CD4-positive, CD25-positive, alpha-beta regulatory T cell (primary cell): Measurements from ENCODE around the gene MYO5B. TPM values are rescaled to one million over a fixed set of nuclear protein-coding genes. Genes with fewer than 3 reads are reported as not detected.
"Not testable (repeated sequence)": the region's sequence is repeated elsewhere in the genome, so short reads cannot be mapped to it uniquely, and the experiment has no call there.

Experiments
- ATAC-seq, 2 donors: fragments of 150-1000 bp; cut with Tn5 transposase; one replicate each; pipeline ENCODE4 v1.10.0; 2021; ENCODE audit warnings: low read depth in 2 of 2, moderate number of reproducible peaks in 2 of 2, moderate library complexity in 1 of 2
- DNase-seq, 3 donors: peaks; one replicate each; pipeline versions ENCODE4 v3.0.0 to v3.0.0-alpha.2; 2012 to 2022; ENCODE audit warnings: mixed read lengths in 1 of 3
- H3K27ac ChIP-seq: one replicate; pipeline ENCODE4 v1.7.0; 2013; ENCODE audit warnings: mild to moderate bottlenecking, low read length; ENCODE audit not compliant: insufficient read depth, poor library complexity, severe bottlenecking
- H3K27me3 ChIP-seq: one replicate; pipeline ENCODE4 v1.7.0; 2013; ENCODE audit warnings: low read length; ENCODE audit not compliant: control insufficient read depth, insufficient read depth
- H3K36me3 ChIP-seq: one replicate; pipeline ENCODE4 v1.7.0; 2013; ENCODE audit warnings: mild to moderate bottlenecking, low read length, moderate library complexity; ENCODE audit not compliant: control insufficient read depth, insufficient read depth
- H3K4me1 ChIP-seq: 2 replicates; pipeline ENCODE4 v1.7.0; 2013; ENCODE audit warnings: mild to moderate bottlenecking, low read length; ENCODE audit not compliant: insufficient read depth, control insufficient read depth, poor library complexity, severe bottlenecking
- H3K4me3 ChIP-seq: one replicate; pipeline ENCODE4 v1.7.0; 2013; ENCODE audit warnings: low read depth, mild to moderate bottlenecking, low read length, moderate library complexity
- H3K9me3 ChIP-seq, 2 experiments: 1 replicate in 1 of 2; 2 replicates in 1 of 2; pipeline ENCODE4 v1.7.0; 2013; ENCODE audit warnings: low read length in 2 of 2, mild to moderate bottlenecking in 1 of 2, moderate library complexity in 1 of 2; ENCODE audit not compliant: control insufficient read depth in 2 of 2
- H3K27ac Mint-ChIP-seq, 3 donors: one replicate each; pipeline ENCODE4 v1.8.0; 2020 to 2022; ENCODE audit warnings: mild to moderate bottlenecking in 3 of 3, mixed read lengths in 3 of 3, moderate library complexity in 2 of 3
- H3K27me3 Mint-ChIP-seq: one replicate; pipeline ENCODE4 v1.8.0; 2022; ENCODE audit warnings: mild to moderate bottlenecking, mixed read lengths
- H3K36me3 Mint-ChIP-seq: one replicate; pipeline ENCODE4 v1.8.0; 2020; ENCODE audit warnings: mixed read lengths
- H3K4me1 Mint-ChIP-seq, 4 donors: one replicate each; pipeline ENCODE4 v1.8.0; 2020 to 2022; ENCODE audit warnings: mixed read lengths in 4 of 4, mild to moderate bottlenecking in 1 of 4
- H3K4me3 Mint-ChIP-seq, 4 donors: one replicate each; pipeline ENCODE4 v1.8.0; 2020 to 2022; ENCODE audit warnings: mild to moderate bottlenecking in 4 of 4, mixed read lengths in 4 of 4, moderate library complexity in 3 of 4
- H3K9me3 Mint-ChIP-seq, 7 donors: one replicate each; pipeline ENCODE4 v1.8.0; 2020 to 2022; ENCODE audit warnings: mixed read lengths in 7 of 7, mild to moderate bottlenecking in 3 of 7, moderate library complexity in 2 of 7
- polyA plus RNA-seq, 4 donors: library from polyadenylated mRNA; unstranded; fragments of 300-500 nt; fragmentation: Illumina TruSeq; gene quantifications; one replicate each; pipeline ENCODE4 v1.2.3, GENCODE V29; 2021
- total RNA-seq: library from RNA; stranded (reverse); gene quantifications from one replicate; pipeline ENCODE4 v1.2.3, GENCODE V29; 2022

The MYO5B gene
- total and polyA plus RNA-seq, 5 donors from 2014 or later: 0.02 to 0.03 TPM; not detected in 3

- Histone ChIP-seq H3K4me1 (no peaks in the 10 kb centered on the region), H3K27ac (no peak overlapping the region), H3K4me3 (no peak overlapping the region), H3K27me3 (peaks cover 2% of the 10 kb centered on the region), H3K9me3 (no peaks in the 10 kb centered on the region), H3K36me3 (no peaks in the 10 kb centered on the region)
- Mint-ChIP-seq H3K4me1 (no peaks in the 10 kb centered on the region), H3K4me3 (no peak overlapping the region), H3K36me3 (no peaks in the 10 kb centered on the region), H3K9me3 (peaks cover 0 to 2% (median 0%) of the 10 kb centered on the region in 7 donors), H3K27ac (no peak overlapping the region), H3K27me3 (peaks cover 4% of the 10 kb centered on the region)
- DNase-seq: no peak
- ATAC-seq: no peak
These were observed 98.0 kb downstream of the MYO5B start for GRCh38 chr18:50096766-50097435.

- not testable (repeated sequence) for H3K4me3 ChIP-seq, H3K27me3 ChIP-seq, H3K36me3 Mint-ChIP-seq, ATAC-seq, H3K9me3 ChIP-seq, H3K27me3 Mint-ChIP-seq, H3K9me3 Mint-ChIP-seq, H3K4me1 ChIP-seq, H3K36me3 ChIP-seq, H3K4me1 Mint-ChIP-seq, H3K27ac ChIP-seq, H3K4me3 Mint-ChIP-seq, H3K27ac Mint-ChIP-seq, DNase-seq
These were observed 100.2 kb downstream of the MYO5B start for GRCh38 chr18:50094786-50095185.

GRCh38 chr18:50094221-50094773 lies 100.7 kb downstream of the MYO5B start:
- Mint-ChIP-seq H3K36me3 (no peaks in the 10 kb centered on the region), H3K27me3 (peaks cover 4% of the 10 kb centered on the region), H3K9me3 (peaks cover 0 to 2% (median 0%) of the 10 kb centered on the region in 7 donors), H3K27ac (no peak overlapping the region), H3K4me1 (no peaks in the 10 kb centered on the region), H3K4me3 (no peak overlapping the region)
- H3K4me3 ChIP-seq: no peak overlapping the region
- peaks cover 2% of the 10 kb centered on the region for H3K27me3 ChIP-seq
- no peaks in the 10 kb centered on the region for H3K9me3 ChIP-seq
- no peak overlapping the region for H3K27ac ChIP-seq
- no peak for ATAC-seq
- H3K4me1 ChIP-seq: no peaks in the 10 kb centered on the region
- no peaks in the 10 kb centered on the region for H3K36me3 ChIP-seq
- no peak for DNase-seq

- Histone ChIP-seq H3K4me3 (no peak overlapping the region), H3K9me3 (no peaks in the 10 kb centered on the region), H3K4me1 (no peaks in the 10 kb centered on the region), H3K36me3 (no peaks in the 10 kb centered on the region), H3K27me3 (peaks cover 2% of the 10 kb centered on the region), H3K27ac (no peak overlapping the region)
- no peak overlapping the region for H3K27ac Mint-ChIP-seq
- peaks cover 4% of the 10 kb centered on the region for H3K27me3 Mint-ChIP-seq
- H3K9me3 Mint-ChIP-seq: peaks cover 0 to 2% (median 0%) of the 10 kb centered on the region in 7 donors
- no peaks in the 10 kb centered on the region for H3K36me3 Mint-ChIP-seq
- H3K4me3 Mint-ChIP-seq: no peak overlapping the region
- ATAC-seq (no peak), DNase-seq (no peak)
- H3K4me1 Mint-ChIP-seq: no peaks in the 10 kb centered on the region
These were observed 101.4 kb downstream of the MYO5B start for GRCh38 chr18:50093366-50094064.

- Histone ChIP-seq H3K4me3 (no peak overlapping the region), H3K9me3 (no peaks in the 10 kb centered on the region), H3K36me3 (no peaks in the 10 kb centered on the region), H3K4me1 (no peaks in the 10 kb centered on the region), H3K27me3 (peaks cover 2% of the 10 kb centered on the region), H3K27ac (no peak overlapping the region)
- ATAC-seq (no peak), DNase-seq (no peak)
- H3K27me3 Mint-ChIP-seq: peaks cover 4% of the 10 kb centered on the region
- H3K9me3 Mint-ChIP-seq: peaks cover 0 to 2% (median 0%) of the 10 kb centered on the region in 7 donors
- no peaks in the 10 kb centered on the region for H3K36me3 Mint-ChIP-seq
- H3K4me3 Mint-ChIP-seq: no peak overlapping the region
- H3K27ac Mint-ChIP-seq: no peak overlapping the region
- H3K4me1 Mint-ChIP-seq: no peaks in the 10 kb centered on the region
These were observed 102.6 kb downstream of the MYO5B start for GRCh38 chr18:50092245-50092805.

- no peaks in the 10 kb centered on the region for H3K9me3 ChIP-seq
- no peaks in the 10 kb centered on the region for H3K4me1 ChIP-seq
- no peak overlapping the region for H3K4me3 Mint-ChIP-seq
- H3K27me3 ChIP-seq: peaks cover 2% of the 10 kb centered on the region
- ATAC-seq (no peak), DNase-seq (no peak)
- no peak overlapping the region for H3K4me3 ChIP-seq
- no peaks in the 10 kb centered on the region for H3K36me3 ChIP-seq
- no peaks in the 10 kb centered on the region for H3K36me3 Mint-ChIP-seq
- H3K27me3 Mint-ChIP-seq: peaks cover 4% of the 10 kb centered on the region
- no peak overlapping the region for H3K27ac ChIP-seq
- no peaks in the 10 kb centered on the region for H3K4me1 Mint-ChIP-seq
- no peak overlapping the region for H3K27ac Mint-ChIP-seq
- peaks cover 0 to 2% (median 0%) of the 10 kb centered on the region in 7 donors for H3K9me3 Mint-ChIP-seq
These were observed 103.3 kb downstream of the MYO5B start for GRCh38 chr18:50091509-50092244.

GRCh38 chr18:50090370-50091312 lies 104.3 kb downstream of the MYO5B start:
- Histone ChIP-seq H3K4me1 (no peaks in the 10 kb centered on the region), H3K4me3 (no peak overlapping the region), H3K9me3 (no peaks in the 10 kb centered on the region), H3K27ac (no peak overlapping the region), H3K27me3 (no peaks in the 10 kb centered on the region), H3K36me3 (no peaks in the 10 kb centered on the region)
- H3K4me3 Mint-ChIP-seq: no peak overlapping the region
- ATAC-seq (no peak), DNase-seq (no peak)
- no peak overlapping the region for H3K27ac Mint-ChIP-seq
- H3K4me1 Mint-ChIP-seq: no peaks in the 10 kb centered on the region
- peaks cover 4% of the 10 kb centered on the region for H3K27me3 Mint-ChIP-seq
- H3K36me3 Mint-ChIP-seq: no peaks in the 10 kb centered on the region
- H3K9me3 Mint-ChIP-seq: peaks cover 0 to 2% (median 0%) of the 10 kb centered on the region in 7 donors
